DMS114 treated with DMSO at 0.1 percent for 48 hours (cell line): Measurements from ENCODE around the gene CCNH.

Experiments used
- DNase-seq: peaks from one replicate; lab custom pipeline; 2025; ENCODE audit not compliant: unreplicated experiment; lab: John Stamatoyannopoulos, UW

The CCNH gene

DNA sequence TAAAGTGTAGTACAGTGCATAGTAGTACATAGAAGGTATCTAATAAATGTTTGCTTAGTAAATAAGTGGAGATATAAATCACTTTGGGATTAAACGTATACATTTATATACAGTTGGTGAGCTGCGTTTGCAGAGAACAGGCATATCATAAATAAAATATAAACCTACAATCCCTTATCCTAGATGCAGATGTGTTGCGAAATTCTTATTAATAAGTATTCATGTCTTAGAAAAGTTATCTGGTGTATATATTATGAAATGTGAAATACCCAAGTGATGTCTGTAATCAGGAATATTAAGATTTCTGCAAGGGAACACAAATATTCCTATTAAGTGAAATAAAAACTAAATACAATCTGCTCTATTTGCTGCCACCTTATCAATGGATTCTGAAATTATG, 8.8 kb downstream of the CCNH start:
- no peak for DNase-seq

DNA sequence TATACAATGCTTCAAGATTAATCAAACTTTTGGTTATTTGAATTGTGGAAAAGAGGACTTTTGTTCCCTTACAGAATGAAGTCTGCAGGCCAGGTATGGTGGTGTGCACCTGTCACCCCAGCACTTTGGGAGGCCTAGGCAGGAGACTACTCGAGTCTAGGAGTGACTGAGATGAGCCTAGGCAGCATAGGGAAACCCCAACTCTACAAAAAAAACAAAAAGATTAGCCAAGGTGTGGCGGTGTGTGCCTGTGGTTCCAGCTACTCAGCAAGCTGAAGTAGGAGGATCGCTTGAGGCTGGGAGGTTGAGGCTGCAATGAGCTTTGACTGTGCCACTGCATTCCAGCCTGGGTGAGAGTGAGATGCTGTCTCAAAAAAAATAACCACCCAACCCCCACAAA, 9.3 kb downstream of the CCNH start:
- no peak for DNase-seq

DNA sequence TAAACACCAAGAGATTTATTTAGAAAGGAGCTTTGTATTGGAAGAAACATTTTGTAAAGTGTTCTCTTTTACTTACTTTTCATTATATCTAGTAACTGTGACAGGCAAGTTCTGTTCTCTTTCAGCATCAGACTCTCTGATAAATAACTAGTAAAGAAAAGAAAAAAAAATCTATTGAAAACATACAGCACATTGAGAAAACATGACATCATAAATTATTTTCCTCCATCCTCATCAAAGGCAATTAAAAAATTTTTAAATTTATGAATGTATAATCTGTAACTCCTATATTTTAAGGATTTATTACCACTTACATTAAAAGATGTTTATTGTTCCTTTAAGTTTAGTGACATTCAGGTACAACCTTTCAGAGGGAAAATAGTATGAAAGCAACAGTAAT, 11.1 kb downstream of the CCNH start:
- DNase-seq, result no peak

DNA sequence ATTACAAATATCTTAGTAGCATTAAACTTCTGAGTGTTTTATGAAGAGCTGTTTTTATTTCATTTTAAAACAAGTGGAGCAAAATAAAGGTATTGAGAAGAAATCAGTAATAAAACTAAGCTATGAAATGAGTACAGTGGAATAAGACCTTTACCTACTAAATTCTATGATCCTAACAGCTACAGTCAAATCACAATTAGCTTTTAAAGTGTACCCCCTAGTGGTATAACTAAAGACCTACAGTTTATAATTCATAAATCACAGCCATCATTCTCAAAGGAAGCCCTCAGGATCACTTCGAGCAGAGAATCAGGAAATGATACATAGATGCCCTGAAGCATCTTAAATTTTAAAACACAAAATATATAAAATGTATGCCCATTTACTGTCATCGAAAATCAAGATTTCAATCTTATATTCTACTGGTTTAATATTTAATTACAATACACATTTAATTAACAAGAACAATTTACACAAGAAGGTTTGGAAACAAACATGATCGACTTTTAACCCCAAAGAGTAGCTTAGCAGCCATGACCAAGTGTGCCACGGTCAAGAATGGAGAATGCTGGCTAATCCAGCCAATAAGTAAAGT, 12.3 kb downstream of the CCNH start:
- peak; percentile 33 for DNase-seq

DNA sequence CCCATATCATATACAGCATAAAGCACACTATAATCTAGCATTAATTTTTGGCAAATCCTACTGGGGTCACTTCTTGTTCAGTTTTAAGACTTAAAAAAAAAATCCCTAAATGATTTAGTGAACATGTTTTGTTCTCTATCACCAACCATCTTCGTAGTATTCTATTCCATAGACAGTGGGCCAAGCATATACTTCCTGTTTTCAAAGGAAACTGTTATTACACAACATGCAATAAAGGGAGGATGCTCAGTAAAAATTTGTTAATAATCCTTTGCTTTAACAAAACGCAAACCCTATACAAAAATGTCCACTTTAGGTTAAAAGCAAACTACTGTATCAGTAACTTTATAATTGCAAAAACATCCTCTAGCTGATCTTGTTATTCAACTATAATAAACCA, 13.0 kb downstream of the CCNH start:
- no peak for DNase-seq

DNA sequence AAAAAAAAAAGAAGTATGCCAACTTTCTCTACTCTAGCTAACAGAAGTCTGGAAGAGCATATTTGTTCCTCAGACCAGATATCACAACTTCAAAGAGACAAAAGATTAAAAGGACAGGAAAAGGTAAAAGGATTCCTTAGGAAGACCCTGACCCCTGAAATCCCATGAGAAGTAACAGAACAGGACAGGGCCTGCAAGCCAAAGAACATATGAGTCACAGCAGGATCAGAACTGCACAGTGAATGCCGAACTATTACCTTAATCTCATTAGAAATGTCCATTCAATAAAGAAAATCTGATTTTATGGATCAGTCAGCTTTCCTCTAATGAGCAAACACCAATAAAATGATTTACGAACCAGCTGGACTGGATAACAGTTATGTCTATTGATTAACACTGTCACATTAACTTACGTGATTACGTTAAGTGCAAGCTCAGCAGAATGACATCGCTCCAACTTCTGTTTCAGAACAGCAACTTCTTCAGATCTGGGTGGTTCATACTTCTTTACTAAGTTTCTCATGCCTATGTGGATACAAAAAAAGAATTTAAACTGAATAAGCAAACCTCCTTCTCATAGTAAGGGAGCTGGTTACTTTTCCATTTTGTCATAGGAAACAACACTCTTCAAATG, 13.6 kb downstream of the CCNH start:
- no peak for DNase-seq

DNA sequence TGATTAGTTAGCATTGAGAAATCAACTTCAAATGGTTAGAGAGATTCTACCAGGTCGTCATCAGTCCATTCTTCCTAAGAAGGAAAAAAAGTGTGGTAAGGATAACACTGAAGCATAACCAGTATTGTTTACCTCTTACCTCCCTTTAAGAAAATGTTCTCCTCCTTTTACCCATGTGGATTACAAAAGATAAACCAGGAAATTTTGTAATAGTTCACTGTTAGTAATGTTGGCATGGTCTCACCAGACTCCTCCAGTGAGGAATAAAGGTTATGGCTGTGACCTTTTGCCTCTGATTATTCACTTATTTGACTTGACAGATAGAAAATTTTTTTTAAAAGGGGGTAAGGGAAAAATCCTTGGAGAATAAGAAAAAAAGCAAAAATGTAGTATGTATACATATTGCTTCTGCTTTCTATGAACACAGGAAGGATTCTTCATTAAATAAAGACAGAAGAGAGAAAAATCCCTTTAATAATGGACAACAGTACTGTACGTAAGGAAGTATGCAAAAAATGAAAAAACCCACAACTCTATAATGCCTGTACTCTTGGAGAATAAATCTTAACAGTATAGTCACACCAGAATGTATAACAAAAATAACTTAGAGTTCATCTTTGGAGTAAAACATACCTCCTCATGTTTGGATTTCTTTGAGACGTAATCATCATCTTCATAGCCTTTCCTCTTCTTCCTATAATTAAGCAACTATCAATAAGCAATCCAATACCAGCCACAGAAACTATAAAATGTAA, 18.1 kb downstream of the CCNH start:
- no peak for DNase-seq

DNA sequence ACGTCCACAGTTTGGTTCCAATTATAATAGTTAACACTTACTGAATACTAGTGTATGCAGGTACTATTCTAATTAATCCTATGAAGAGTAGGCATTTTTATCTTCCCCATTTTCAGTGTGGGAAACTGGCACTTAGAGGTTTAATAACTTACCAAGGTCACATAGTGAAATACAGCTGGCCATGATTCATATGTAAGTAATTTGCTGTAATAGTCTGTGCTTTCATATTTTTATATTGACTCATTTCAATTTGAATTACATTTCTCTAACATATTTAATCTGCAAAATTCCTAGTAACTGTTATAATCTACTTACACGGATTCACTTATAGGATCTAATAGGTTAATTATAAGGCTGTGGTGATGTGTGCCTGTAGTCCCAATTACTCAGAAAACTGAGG, 19.4 kb downstream of the CCNH start:
- no peak for DNase-seq

DNA sequence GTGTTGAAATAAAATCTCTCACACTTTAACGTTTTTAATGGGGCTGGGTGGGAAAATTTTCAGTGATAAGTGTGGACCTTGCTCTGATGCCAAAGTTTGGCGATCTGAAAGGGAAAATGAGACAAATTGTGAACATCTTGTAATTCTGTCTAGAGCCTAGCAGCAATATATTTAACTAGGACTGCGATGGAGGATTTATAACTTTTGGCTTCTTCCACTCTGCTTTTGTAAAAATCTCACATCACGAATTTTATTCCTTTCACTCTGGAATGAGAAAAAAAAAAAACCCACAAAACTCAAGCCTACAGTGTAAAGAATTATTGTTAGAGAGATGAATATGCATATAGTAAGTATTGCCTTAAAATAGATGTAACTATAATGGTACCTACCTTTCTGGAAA, 19.9 kb downstream of the CCNH start:
- DNase-seq, result no peak

DNA sequence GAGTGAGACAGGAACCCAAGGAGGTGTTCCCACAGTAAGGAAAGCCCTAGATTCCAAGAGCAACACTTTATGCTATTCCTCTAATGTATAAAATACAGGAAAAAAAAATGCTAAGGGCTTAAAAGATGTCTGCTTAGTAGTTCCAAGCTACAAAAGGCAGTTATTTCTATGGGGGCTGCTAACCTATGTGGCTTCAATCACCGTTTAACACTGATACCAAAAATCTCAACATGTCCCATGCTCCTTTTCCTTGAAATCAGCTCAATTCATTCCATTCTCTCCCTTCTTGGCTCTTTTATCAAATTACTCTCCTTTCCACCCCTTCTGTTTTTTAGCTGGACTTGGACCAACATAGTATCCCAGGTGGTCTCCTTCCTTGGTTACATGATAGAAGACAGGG, 20.6 kb downstream of the CCNH start:
- no peak for DNase-seq

DNA sequence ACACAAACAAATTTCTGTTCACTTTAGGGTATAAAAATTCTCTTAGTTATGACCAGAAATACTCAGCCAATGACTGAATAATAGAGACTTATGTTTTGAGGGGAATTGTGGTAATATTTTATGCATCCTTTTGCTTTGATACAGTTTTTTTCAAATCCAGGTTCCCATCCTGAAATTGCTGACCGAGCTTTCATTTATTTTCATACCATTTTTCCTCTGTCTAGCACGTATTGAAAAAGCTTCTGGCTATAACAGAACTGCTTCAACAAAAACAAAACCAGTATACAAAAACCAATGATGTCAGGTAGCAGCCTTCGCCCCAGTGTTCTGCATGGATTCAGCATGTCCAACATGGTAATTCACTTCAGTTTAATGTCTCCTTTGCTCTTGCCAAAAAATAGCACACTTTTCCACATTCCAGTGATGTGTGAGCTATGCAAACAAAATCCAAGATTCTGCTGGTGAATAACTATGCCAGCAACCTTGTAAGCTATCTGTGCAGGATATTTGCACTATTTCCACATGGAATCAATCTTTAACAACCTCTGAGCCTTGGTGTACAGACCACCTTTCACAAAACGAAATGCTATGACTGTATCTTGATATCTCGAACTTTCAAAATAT, 22.0 kb downstream of the CCNH start:
- DNase-seq, result no peak

DNA sequence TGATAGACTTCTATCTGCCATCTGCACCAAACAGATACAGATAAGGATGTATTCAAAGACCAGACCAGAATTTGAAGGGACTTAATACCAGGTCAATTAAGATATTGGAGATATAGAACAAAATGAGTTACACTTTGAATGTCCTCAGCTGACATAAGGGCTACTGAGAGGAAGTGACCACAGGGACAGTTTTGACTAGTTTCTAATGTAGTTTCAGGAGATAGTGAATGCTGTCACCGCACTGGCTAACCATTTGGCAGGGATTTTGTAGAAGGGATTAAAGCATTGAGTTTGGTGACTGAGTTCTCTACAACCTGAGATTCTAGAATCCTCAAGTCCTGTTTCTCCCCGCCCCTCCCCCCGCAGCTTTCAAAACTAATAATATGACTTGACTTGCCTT, 22.7 kb downstream of the CCNH start:
- no peak for DNase-seq

DNA sequence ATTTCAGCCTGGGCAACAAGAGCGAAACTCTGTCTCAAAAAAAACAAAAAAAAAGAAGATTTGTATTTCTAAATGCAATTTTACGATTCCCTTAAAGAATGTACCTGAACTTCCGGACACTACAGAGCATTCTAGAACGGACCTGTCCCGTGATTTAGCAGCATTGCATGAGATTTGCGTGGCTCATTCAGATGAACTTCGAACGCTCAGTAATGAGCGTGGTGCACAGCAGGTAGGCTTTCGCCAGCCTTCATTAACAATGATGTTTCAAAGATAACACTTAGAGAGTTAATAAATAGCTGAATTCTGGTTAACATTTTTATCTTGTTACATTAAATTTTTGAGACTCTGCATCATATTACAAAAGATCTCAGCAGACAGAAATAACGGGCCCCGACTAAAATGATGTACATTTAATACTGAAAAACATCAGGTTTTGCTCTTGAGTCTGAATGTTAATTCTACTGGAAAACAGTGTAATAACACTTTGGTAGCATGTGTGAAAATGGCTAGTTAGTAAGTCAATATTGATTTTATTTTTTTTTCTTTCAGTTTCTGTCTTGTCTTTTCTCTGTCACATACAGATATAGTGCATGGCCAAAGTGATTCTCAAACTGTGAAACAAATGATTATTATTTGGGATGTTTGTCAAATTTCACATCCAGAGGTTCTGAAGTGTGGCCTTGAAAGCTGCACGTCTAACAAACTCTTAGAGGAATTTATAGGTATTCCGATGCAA, 23.3 kb downstream of the CCNH start:
- DNase-seq, result no peak

DNA sequence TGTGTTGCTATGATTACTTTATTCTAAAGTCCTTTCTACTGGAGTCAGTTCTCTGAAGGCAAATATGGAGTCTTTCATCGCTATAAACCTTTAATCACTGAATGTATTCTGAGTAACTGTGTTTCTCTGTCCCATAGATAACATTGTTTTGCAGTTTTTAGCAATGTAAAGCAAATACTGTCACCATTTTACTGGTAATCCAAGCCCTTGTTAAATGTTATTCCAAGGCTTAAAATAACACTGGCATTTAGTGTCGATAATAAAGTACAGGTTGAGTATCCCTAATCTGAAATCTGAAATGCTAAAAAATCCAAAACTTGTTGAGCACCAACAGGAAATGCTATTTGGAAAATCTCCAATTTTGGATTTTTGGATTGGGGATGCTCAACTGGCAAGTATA, 24.6 kb downstream of the CCNH start:
- no peak for DNase-seq

DNA sequence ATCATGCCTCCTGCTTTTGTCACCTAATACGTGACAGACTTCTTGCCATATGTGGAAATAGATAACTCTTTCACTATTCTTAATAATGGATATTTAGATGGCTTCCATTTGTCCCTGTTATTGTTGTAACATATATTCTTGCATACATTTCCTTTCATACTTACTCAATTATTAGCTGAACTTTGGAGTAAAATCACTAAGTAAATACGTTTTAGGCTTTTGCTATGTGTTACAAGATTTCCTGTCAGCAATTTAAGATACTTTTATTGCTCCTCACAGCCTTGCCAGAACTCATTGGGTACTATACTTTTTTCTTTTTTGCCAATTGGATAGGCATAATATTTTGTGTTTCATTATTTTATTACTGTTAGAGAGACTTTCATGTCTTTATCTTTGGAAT, 26.9 kb downstream of the CCNH start:
- no peak for DNase-seq

DNA sequence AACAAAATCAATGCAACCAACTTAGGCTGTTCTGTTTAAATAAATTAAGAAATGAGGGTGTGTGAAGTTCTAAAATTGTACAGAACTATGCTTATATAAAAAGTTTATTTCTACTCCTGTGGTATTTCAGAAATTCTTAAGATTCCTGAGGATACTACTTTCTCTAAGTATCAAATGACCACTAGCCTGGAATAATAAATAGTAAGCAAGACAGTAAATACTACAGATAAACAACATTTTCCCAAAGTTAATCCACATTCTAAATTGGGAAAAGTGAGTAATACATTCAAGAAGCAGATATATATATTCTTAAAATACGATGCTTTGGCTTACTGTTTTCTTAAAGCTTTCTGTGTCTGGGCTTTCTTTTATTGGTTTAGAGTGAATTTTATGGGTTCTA, 29.5 kb downstream of the CCNH start:
- no peak for DNase-seq

DNA sequence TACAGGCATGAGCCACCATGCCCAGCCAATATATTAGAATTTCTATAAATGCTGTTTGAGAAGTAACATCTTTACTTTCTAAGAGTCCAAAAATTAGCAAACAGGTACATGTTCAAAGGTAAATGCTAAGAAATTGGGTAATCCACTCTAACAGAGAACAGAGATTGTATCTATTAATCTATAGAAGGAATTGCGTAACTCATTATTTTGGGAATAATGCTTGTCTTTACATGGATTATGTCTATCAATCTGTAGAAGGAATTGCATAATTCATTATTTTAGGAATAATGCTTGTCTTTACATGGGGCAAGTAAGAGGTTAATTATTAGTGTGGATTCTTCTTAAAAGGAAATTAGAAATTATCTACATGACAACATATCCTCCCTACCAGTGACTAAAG, 30.5 kb downstream of the CCNH start:
- no peak for DNase-seq

DNA sequence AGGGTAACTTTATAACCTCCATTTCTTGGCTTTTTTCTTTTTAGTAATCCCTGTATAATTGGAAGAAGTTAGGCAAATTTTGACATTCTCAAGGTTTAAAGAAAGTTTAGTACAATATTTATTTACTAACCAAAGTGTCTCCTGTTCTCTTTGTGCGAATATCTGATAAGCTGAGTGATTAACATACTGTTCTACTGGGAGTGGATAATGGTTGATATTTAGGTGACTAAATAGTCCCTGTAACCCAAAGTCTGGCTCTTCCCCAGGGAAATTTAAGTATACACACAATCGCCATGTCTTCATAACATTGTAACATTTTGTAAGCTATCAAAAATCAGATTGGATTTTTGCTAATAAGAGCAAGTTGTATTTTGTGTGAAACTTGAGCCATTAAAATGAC, 40.0 kb downstream of the CCNH start:
- DNase-seq, result no peak

DNA sequence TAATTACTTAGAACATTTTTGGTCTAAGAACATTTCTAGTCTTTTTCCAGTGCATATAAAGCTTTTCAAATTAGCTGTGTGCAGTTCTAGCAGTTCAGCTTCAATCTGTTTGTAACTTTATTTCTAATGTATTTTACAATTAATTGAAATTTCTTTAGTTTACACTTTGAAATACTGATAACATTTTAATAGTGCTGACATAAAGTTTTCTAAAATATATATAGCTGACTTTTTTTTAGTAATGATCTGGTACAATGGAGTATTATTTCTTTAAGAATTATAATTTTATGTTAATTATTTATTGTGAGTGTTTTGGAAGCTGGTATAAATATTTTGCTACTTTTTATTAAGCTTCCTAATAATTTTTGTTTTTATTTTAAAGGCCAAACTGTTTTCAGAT, 43.3 kb downstream of the CCNH start:
- no peak for DNase-seq

DNA sequence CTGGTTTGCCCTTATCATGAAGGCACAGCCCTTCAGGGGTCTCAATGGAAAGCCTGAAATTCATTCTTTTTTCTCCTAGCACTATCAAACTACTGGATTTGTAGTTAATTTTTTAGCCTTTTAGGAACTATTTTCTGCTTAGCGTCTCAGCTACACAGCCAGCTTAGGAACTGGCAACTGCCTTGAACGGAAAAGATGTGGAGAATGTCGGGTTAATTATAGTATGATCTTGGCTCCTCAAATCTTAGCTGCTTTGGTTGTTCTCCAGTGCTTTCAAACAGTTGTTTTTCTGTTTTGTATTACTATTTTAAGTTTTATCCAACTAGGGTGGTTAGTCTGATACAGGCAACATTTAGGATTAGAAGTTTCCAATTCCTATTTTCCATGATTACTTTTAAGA, 44.1 kb downstream of the CCNH start:
- DNase-seq, result no peak

DNA sequence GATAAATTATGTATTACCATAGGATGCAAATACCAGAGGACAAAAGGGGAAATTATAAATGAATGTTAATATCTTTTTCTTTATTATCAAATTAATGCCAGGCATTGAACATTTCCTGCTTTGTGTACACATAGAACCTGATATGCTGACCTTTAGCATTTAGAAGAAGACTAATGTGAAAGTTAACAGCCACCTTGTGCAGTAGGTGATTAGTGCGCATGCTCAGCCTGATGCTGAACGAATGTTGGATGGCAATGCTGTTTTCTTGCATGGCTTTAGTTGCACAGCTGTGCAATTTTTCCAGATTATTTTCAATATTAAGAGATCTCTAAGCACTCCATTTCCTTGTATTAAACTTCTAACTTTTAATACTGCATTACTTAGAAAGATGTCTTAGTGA, 45.5 kb downstream of the CCNH start:
- DNase-seq, result no peak
